Fibroblast of the aortic adventitia (primary cell): ENCODE measurements around the gene UBE2L5. TPM values are rescaled to one million over a fixed set of nuclear protein-coding genes. Genes with fewer than 3 reads are reported as not detected.

Experiments used
- DNase-seq: peaks from one replicate; pipeline ENCODE4 v3.0.0-alpha.2; 2010; ENCODE audit warnings: low read depth
- H3K4me3 ChIP-seq: 2 replicates; pipeline ENCODE4 v1.5.1; 2011; ENCODE audit warnings: low read depth, mild to moderate bottlenecking, control low read depth, low read length, moderate library complexity
- total RNA-seq: library from RNA; depleted of rRNA; stranded (reverse); fragments of >200 nt; gene quantifications from 2 replicates; pipeline ENCODE4 v1.2.3, GENCODE V29; 2012; ENCODE audit warnings: low replicate concordance
- TF ChIP-seq, protein P1 (sequence below): IDR thresholded peaks from 2 replicates; pipeline ENCODE4 v1.5.1; 2011; ENCODE audit warnings: mild to moderate bottlenecking, low read length, control low read depth, inconsistent platforms; ENCODE audit not compliant: insufficient read depth

UBE2L5 gene
- total RNA-seq, 1 donor = under 0.01 TPM

DNA sequence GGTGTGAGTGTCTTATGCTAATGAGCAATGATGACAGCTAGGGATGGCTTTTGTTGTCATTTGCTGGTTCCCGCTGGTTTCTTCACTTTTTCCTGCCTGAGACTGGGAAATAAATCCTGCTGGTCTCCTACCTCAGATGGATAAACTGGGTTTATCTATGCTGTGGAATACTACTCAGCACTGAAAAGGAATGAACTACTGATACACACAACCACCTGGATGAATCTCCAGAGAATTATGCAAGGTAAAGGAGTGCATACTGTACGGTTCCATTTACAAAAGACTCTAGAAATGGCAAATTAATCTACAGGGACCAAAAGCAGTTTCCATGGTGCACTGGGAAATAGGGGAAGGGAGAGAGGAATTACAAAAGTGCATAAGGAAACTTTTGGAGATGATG is 41.2 kb upstream of the UBE2L5 start:
- TF ChIP-seq, protein P1, sequence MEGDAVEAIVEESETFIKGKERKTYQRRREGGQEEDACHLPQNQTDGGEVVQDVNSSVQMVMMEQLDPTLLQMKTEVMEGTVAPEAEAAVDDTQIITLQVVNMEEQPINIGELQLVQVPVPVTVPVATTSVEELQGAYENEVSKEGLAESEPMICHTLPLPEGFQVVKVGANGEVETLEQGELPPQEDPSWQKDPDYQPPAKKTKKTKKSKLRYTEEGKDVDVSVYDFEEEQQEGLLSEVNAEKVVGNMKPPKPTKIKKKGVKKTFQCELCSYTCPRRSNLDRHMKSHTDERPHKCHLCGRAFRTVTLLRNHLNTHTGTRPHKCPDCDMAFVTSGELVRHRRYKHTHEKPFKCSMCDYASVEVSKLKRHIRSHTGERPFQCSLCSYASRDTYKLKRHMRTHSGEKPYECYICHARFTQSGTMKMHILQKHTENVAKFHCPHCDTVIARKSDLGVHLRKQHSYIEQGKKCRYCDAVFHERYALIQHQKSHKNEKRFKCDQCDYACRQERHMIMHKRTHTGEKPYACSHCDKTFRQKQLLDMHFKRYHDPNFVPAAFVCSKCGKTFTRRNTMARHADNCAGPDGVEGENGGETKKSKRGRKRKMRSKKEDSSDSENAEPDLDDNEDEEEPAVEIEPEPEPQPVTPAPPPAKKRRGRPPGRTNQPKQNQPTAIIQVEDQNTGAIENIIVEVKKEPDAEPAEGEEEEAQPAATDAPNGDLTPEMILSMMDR = no peak

DNA sequence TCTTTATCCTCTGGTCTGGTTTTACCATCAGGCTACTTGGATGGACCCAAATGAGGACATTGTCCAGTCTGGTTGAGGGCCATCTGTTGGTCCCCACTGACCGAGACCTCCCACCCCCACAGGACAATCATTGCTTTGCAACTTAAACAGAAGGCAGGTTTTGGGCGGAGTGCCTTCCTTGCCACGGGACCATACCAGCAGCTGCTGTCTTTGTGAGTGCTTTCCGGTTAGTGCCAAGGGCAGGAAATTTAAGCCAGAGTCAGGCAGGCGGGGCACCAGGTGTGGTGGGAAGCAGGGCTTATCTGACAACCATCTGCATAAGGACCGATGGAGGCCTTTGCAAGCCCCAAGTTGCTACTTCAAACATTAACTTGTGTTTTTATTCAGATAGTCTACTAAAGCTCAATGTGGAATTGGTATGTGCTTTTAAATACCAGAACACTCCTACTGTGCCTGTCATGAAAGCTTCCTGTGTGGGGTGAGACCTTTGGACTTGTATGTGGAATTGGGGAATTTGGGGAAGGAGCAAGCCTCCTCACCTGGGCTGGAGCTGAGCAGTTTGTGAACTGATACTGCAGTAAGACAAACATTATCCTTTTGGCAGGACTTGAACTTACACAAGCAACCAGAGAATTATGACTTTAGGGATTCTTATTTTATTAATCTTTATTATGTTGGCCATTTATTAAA is 39.3 kb upstream of the UBE2L5 start:
- no peak overlapping the region for H3K4me3 ChIP-seq
- TF ChIP-seq, protein P1 = no peak
- DNase-seq = no peak

More for the DNA sequence above, 41.2 kb upstream of the UBE2L5 start:
- DNase-seq = no peak
- no peak overlapping the region for H3K4me3 ChIP-seq

DNA sequence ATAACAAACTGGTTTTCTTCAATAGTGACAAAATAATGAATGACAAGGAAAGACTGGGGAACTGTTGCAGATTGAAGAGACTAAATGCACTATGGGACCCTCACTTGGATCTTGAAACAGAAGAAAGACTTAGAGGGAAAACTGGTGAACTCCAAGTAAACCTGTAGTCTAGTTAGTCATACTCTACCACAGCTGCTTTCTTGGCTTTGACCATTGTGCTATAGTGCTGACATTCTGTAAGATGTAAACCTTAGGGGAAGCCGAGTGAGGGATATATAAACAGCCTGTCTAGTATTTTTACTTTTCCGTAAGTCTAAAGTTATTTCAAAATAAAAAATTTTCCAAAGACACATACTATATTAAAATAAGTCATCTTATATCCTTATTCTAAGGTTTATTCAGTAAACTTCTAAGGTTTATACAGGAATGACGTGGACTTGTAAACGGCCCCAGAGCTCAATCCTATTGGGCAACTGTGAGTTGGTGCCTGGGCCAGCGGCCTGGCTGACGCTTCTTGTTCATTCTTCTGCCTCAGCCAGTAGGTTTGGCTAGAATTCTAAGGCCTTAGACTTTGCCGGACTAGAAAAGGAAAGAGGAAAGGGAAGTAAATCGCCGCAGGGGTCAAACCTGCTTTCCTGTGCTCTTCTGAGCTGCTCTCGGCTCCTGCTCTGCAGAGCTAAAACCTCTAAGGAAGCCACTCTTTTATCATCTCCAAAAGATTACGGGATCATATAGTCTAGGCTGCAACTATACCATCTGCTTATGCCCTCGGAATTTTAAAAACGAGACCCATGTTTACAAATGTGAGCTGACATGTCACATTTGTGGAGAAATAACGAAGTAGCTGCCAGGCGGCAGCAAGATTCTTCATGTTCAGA is 33.6 kb upstream of the UBE2L5 start:
- TF ChIP-seq, protein P1 = no peak
- no peak overlapping the region for H3K4me3 ChIP-seq
- peak; percentile 61 for DNase-seq

DNA sequence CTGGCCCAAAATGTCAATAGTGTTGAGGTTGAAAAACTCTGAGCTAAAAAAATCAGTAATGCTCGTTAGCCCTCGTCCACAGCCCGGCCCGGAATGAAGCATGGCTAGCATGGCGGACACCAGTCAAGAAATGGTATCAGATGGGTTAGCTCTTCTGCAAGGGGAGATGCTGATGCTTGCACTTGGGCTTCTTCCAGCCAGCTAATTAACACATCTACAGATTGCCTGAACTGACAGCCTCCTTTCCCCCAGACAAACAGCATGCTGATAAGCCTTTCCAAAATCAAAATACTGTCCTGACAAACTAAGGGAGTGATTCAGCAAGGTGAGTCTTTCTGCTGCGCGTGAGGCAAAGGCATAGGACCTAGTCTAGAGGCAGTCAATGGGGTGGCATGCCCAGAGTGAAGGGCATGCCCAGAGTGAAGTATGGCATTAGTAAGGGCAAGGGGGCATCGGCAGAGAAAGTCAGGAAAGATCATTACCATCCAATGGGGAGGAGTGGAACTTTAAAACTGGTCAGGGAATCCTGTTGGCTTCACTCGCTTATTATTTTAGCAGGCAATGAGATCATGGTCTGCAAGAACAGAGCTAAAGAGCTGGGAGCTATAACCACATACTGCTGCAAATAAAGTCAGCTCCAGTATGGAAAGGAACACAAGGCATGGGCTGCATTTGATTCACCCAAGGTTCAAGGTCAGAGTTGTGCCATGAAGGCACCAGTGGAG is 30.2 kb upstream of the UBE2L5 start:
- no peak overlapping the region for H3K4me3 ChIP-seq
- DNase-seq = no peak
- TF ChIP-seq, protein P1 = no peak

DNA sequence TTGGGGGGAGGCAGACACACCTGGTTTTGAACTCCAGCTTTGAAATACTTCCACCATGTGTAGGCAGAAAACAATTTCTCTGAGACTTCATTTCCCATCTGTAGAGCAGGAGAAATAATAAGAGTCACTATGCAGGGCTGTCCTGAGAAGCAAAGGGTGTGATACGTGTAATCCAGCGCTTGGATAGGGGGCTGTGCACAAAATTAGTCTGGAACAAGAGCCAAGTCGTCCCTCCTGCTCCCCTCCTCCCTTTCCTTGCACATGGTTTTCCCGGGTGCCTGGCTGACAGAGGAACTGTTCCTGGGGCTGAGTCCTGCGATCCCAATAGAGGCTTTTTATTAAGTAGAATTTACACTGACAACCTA is 29.6 kb upstream of the UBE2L5 start:
- TF ChIP-seq, protein P1 = no peak
- H3K4me3 ChIP-seq = no peak overlapping the region
- no peak for DNase-seq

DNA sequence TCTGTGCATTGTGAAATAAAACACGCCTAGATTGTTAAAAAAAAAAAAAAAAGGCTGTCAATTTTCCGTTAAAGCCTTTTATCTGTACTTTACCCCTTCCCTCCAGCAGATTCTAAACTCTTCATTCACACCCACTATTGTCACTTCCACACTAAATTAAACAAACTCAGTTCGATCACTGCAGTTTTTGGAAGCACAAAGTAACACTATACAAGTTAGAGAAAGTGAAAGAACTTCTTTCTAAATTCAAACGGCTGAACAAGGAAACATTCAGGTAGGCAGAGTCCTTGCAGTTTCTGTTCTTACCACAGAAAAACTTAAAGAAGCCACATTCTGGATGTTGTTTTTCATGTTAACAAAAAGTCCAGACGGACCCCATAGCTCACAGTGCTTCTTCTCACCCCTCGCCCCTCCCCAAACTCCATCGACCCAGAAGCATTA is 27.5 kb upstream of the UBE2L5 start:
- peak overlapping the region; percentile 68 for H3K4me3 ChIP-seq
- peak; percentile 46 for DNase-seq
- TF ChIP-seq, protein P1 = no peak
